ENCODE data around the gene DSTN. TPM values are rescaled to one million over a fixed set of nuclear protein-coding genes. Genes with fewer than 3 reads are reported as not detected.

DSTN gene
- total and polyA plus RNA-seq, 2 of the 4 experiments (the other 2 are of a cell fraction), result 221 to 269 TPM

GRCh38 chr20:17576215-17576614 lies 6.3 kb downstream of the DSTN start:
- CTCF ChIA-PET, result no interaction called here
- Histone ChIP-seq H3K4ac (ENCODE audit: low read depth, low read length) (no peak overlapping the region), H4K91ac (ENCODE audit: insufficient read depth, low read depth, low read length) (no peak overlapping the region), H3K23ac (ENCODE audit: low read depth, low read length) (no peak overlapping the region), H3K4me3 (ENCODE audit: insufficient read depth, low read depth, low read length) (no peak overlapping the region), H3K9me1 (ENCODE audit: insufficient read depth, low read length) (peaks cover 21% of the 10 kb centered on the region), H4K5ac (ENCODE audit: low read depth, low read length) (no peak overlapping the region), H3K18ac (ENCODE audit: low read depth, low read length) (no peak overlapping the region), H4K8ac (ENCODE audit: low read depth in 2 of 2, low read length in 2 of 2) (no peak overlapping the region), H3K9ac (ENCODE audit: low read depth, low read length) (no peak overlapping the region), H4K20me1 (ENCODE audit: insufficient read depth, low read length) (peaks cover 98% of the 10 kb centered on the region), H2BK15ac (ENCODE audit: low read depth, low read length) (no peak overlapping the region), H3K56ac (ENCODE audit: extremely low read depth, insufficient read depth, low read length) (no peak overlapping the region), H3K27me3 (ENCODE audit: control insufficient read depth, insufficient read depth, low read length) (no peaks in the 10 kb centered on the region), H3K4me2 (ENCODE audit: low read depth, low read length) (no peak overlapping the region), H3K27ac (ENCODE audit: insufficient read depth, low read length) (no peak overlapping the region), H3K36me3 (ENCODE audit: control insufficient read depth, insufficient read depth, low read length) (peaks cover 8% of the 10 kb centered on the region), H2AFZ (replicated peaks; ENCODE audit: low read length, poor library complexity) (no peak overlapping the region), H3K9me3 (ENCODE audit: control insufficient read depth, insufficient read depth, low read length) (no peaks in the 10 kb centered on the region), H2BK120ac (ENCODE audit: low read depth, low read length) (no peak overlapping the region), H2BK20ac (ENCODE audit: low read depth, low read length) (no peak overlapping the region), H2AK9ac (replicated peaks; ENCODE audit: low read depth, low read length, poor library complexity) (no peak overlapping the region), H3K4me1 (ENCODE audit: control insufficient read depth, insufficient read depth, low read length) (peaks cover 9% of the 10 kb centered on the region), H2AK5ac (ENCODE audit: low read depth, low read length) (no peak overlapping the region), H3K14ac (replicated peaks; ENCODE audit: low read depth, low read length) (no peak overlapping the region), H2BK5ac (ENCODE audit: low read depth, low read length, poor library complexity, severe bottlenecking) (no peak overlapping the region), H3K79me1 (ENCODE audit: low read depth in 1 of 2, low read length in 2 of 2) (peaks cover 0 to 64% of the 10 kb centered on the region in 2 experiments; a peak in 3 of 4 replicates)
- DNase-seq (no peak), ATAC-seq (ENCODE audit: low read depth) (no peak)
- intact Hi-C loops (cut with micrococcal nuclease), result no loop called here
- WGBS, 2 experiments (ENCODE audit: extremely low coverage in 2 of 2, insufficient read length in 1 of 2), result no CpG with 5 or more reads among the region's 8 CpGs
- TF ChIP-seq CEBPB (IDR thresholded peaks at IDR 0.05; ENCODE audit: low read depth, low read length) (no peak), MAFK (IDR thresholded peaks at IDR 0.05; ENCODE audit: low read depth, low read length) (no peak), SMC3 (IDR thresholded peaks at IDR 0.05; ENCODE audit: low read depth, low read length) (no peak), RFX5 (IDR thresholded peaks at IDR 0.05; ENCODE audit: low read depth, low read length) (no peak), MXI1 (IDR thresholded peaks at IDR 0.05; ENCODE audit: borderline replicate concordance, low read depth, low read length) (no peak), FOS (IDR thresholded peaks at IDR 0.05; ENCODE audit: low read depth, low read length) (no peak), ELK1 (IDR thresholded peaks at IDR 0.05; ENCODE audit: borderline replicate concordance, low read depth, low read length) (no peak), CTCF (conservative IDR thresholded peaks at IDR 0.05; ENCODE audit: low read depth, low read length) (no peak), NFE2L2 (IDR thresholded peaks at IDR 0.05; ENCODE audit: low read depth, low read length) (no peak), POLR2A (IDR thresholded peaks at IDR 0.05; ENCODE audit: low read depth, low read length) (no peak), RCOR1 (IDR thresholded peaks at IDR 0.05; ENCODE audit: insufficient replicate concordance, low read length) (no peak), BHLHE40 (IDR thresholded peaks at IDR 0.05; ENCODE audit: low read depth, low read length) (no peak), RAD21 (IDR thresholded peaks at IDR 0.05; ENCODE audit: low read length) (no peak), CHD1 (IDR thresholded peaks at IDR 0.05; ENCODE audit: low read depth, low read length) (no peak), MAZ (IDR thresholded peaks at IDR 0.05; ENCODE audit: borderline replicate concordance, low read depth, low read length) (no peak)
- TF ChIP-seq, protein P1, sequence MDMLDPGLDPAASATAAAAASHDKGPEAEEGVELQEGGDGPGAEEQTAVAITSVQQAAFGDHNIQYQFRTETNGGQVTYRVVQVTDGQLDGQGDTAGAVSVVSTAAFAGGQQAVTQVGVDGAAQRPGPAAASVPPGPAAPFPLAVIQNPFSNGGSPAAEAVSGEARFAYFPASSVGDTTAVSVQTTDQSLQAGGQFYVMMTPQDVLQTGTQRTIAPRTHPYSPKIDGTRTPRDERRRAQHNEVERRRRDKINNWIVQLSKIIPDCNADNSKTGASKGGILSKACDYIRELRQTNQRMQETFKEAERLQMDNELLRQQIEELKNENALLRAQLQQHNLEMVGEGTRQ (IDR thresholded peaks at IDR 0.05; ENCODE audit: low read depth, low read length), result no peak
- no TSS peak for BruUV-seq (replicated peaks)
- dilution Hi-C loops (cut with HindIII; ENCODE audit: low sequenced_read_pairs, unreplicated experiment), result no loop called here
- in situ Hi-C loops (cut with MboI; ENCODE audit: low sequenced_read_pairs), result no loop called here
- POLR2A ChIA-PET (ENCODE audit: unreplicated experiment), result no interaction called here
